ENCODE results near the gene SEZ6.

SEZ6 gene

GRCh38 chr17:28910534-28910933, 95.3 kb downstream of the SEZ6 start:
- DNase-seq (ENCODE audit: insufficient read length) = no peak
- TF ChIP-seq POLR2A (IDR thresholded peaks at IDR 0.05; ENCODE audit: low read depth, low read length) = no peak
- TF ChIP-seq POLR2AphosphoS5 (IDR thresholded peaks at IDR 0.05; ENCODE audit: low read depth, low read length) = no peak
- TF ChIP-seq TAF1 (IDR thresholded peaks at IDR 0.05; ENCODE audit: borderline replicate concordance, low read depth, low read length) = no peak
- no peak for FAIRE-seq

GRCh38 chr17:28908640-28909167, 97.1 kb downstream of the SEZ6 start:
- FAIRE-seq = no peak
- no peak for TF ChIP-seq POLR2AphosphoS5 (IDR thresholded peaks at IDR 0.05; ENCODE audit: low read depth, low read length)
- TF ChIP-seq POLR2A (IDR thresholded peaks at IDR 0.05; ENCODE audit: low read depth, low read length) = no peak
- no peak for TF ChIP-seq TAF1 (IDR thresholded peaks at IDR 0.05; ENCODE audit: borderline replicate concordance, low read depth, low read length)
- DNase-seq (ENCODE audit: insufficient read length) = no peak

GRCh38 chr17:28907709-28908475, 97.9 kb downstream of the SEZ6 start:
- DNase-seq (ENCODE audit: insufficient read length) (no peak), FAIRE-seq (no peak)
- no peak for TF ChIP-seq TAF1 (IDR thresholded peaks at IDR 0.05; ENCODE audit: borderline replicate concordance, low read depth, low read length)

- TF ChIP-seq POLR2A (IDR thresholded peaks at IDR 0.05; ENCODE audit: low read depth, low read length) (no peak), POLR2AphosphoS5 (IDR thresholded peaks at IDR 0.05; ENCODE audit: low read depth, low read length) (no peak), TAF1 (IDR thresholded peaks at IDR 0.05; ENCODE audit: borderline replicate concordance, low read depth, low read length) (no peak)
- no peak for FAIRE-seq
- DNase-seq (ENCODE audit: insufficient read length) = no peak
Measured at GRCh38 chr17:28906706-28907438, 99.0 kb downstream of the SEZ6 start.

GRCh38 chr17:28906276-28906675, 99.6 kb downstream of the SEZ6 start:
- no peak for FAIRE-seq

More at GRCh38 chr17:28906276-28906675, 99.6 kb downstream of the SEZ6 start:
- TF ChIP-seq TAF1 (IDR thresholded peaks at IDR 0.05; ENCODE audit: borderline replicate concordance, low read depth, low read length) = no peak
- no peak for TF ChIP-seq POLR2AphosphoS5 (IDR thresholded peaks at IDR 0.05; ENCODE audit: low read depth, low read length)
- TF ChIP-seq POLR2A (IDR thresholded peaks at IDR 0.05; ENCODE audit: low read depth, low read length) = no peak
- no peak for DNase-seq (ENCODE audit: insufficient read length)

Measured in GM12892 (cell line).